Dendritic cell treated with granulocyte-macrophage colony-stimulating factor and Interleukin-4, amounts not matched to agents 40 ng/mL and 50 ng/mL, for 4 days (primary cell): ENCODE measurements around the gene LAMC3.
A peak's percentile ranks its signal among the peaks of the same experiment; 100 is the strongest.
"Not testable (repeated sequence)": the region's sequence is repeated elsewhere in the genome, so short reads cannot be mapped to it uniquely, and the experiment has no call there.

Experiments
- H3K27ac Mint-ChIP-seq: one replicate; pipeline ENCODE4 v1.8.0; 2022; ENCODE audit warnings: mild to moderate bottlenecking, mixed read lengths
- H3K27me3 Mint-ChIP-seq: one replicate; pipeline ENCODE4 v1.8.0; 2022; ENCODE audit warnings: mild to moderate bottlenecking, mixed read lengths
- H3K36me3 Mint-ChIP-seq: one replicate; pipeline ENCODE4 v1.8.0; 2022; ENCODE audit warnings: low read depth, mixed read lengths
- H3K4me1 Mint-ChIP-seq: one replicate; pipeline ENCODE4 v1.8.0; 2022; ENCODE audit warnings: low read depth, mixed read lengths
- H3K4me3 Mint-ChIP-seq: one replicate; pipeline ENCODE4 v1.8.0; 2022; ENCODE audit warnings: mild to moderate bottlenecking, moderate library complexity, mixed read lengths
- H3K9me3 Mint-ChIP-seq: one replicate; pipeline ENCODE4 v1.8.0; 2022; ENCODE audit warnings: mixed read lengths
- intact Hi-C: fragments of 100-400 bp; cut with micrococcal nuclease; formaldehyde crosslinking; loops from one replicate; pipeline ENCODE4 v1.15.0; 2022

Gene LAMC3

GRCh38 chr9:131095666-131096268, 86.8 kb downstream of the LAMC3 start:
- H3K9me3 Mint-ChIP-seq, result no peaks in the 10 kb centered on the region
- peaks cover 44% of the 10 kb centered on the region for H3K27me3 Mint-ChIP-seq
- peaks cover 4% of the 10 kb centered on the region for H3K4me1 Mint-ChIP-seq
- intact Hi-C loops, result no loop called here
- H3K36me3 Mint-ChIP-seq, result no peaks in the 10 kb centered on the region
- H3K27ac Mint-ChIP-seq, result no peak overlapping the region
- H3K4me3 Mint-ChIP-seq, result peak overlapping the region; percentile 36

DNA sequence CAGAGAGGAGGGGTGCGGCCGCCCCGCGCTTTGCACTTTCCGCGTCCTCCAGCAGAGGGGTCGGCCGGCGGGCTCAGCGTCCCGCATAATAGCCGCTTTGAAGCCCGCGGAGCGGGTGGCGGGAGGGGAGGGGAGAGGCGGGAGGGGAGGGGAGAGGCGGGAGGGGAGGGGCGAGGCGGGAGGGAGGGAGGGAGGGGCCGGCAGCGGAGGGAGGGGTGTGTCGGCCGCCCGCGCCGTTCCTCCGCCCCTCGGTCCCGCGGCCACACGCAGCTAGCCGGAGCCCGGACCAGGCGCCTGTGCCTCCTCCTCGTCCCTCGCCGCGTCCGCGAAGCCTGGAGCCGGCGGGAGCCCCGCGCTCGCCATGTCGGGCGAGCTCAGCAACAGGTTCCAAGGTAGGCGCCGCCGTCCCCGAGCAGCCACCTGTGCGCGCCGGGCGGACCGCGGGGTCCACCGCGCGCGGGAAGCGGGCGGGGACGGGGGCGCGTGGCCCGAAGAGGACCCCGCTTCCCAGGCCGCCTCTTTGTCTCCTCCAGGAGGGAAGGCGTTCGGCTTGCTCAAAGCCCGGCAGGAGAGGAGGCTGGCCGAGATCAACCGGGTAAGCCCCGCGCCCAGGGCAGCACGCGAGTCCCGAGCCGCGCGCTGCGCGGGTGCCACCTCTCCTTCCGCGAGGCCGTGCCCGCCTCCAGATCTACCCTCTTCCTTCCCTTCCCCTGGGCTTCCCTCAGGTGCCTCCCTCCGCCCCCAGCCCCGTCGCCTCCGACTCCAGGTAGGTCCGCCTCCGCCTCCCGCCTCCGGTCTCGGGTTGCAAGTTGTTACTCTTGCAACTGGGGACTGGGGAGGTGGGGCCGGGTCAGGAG, 87.5 kb downstream of the LAMC3 start, which contains the start of gene AIF1L:
Gene AIF1L (plus strand): TSS at position 263 of the 857 bp plus-strand sequence. CDS start 99 bp downstream, at position 362.
- Mint-ChIP-seq H3K27ac (no peak within 1 kb of the TSS), H3K36me3 (no peaks in the 10 kb centered on the region), H3K27me3 (peaks cover 44% of the 10 kb centered on the region), H3K4me1 (peaks cover 4% of the 10 kb centered on the region), H3K9me3 (no peaks in the 10 kb centered on the region), H3K4me3 (peak within 1 kb of the TSS; percentile 36)
- intact Hi-C loops, result no loop called here

DNA sequence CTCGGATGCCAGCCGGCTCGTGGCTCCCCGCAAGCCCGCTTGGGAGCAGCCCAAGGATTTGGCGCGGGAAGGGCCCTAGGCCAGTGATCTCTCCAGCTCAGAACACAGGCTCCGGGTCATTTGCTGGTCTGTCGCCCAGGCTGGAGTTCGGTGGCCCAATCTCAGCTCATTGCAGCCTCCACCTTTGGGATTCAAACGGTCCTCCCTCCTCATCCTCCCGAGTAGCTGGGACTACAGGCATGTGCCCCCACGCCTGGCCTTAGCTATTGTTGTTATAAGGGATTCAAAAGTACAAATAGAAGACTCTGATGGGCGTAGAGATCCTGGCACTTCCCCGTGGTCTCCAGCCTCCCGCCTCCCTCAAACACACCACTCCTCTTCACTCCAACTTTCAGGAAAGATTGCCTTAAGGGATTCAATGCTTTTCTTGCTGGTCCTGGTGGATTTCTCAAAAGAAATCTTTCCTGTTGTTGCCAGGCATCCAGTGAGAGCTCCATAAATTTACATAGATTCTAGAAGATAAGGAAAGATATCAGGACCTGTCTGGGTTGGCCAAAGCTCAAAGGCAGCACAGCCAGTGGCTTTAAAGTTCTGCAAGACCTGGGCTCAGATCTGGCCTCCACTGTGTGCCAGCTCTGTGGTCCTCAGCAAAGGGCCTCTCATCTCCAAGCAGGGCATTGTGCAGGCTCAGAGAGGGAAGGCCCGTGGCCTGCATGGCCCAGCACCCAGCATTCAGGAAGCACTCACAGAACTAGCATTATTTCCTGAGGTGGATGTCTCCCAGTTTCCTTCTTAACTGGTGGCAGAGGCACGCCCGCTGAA, 88.4 kb downstream of the LAMC3 start:
- no peak overlapping the region for H3K4me3 Mint-ChIP-seq
- no peak overlapping the region for H3K27ac Mint-ChIP-seq
- H3K27me3 Mint-ChIP-seq, result peaks cover 44% of the 10 kb centered on the region
- no peaks in the 10 kb centered on the region for H3K36me3 Mint-ChIP-seq
- peaks cover 4% of the 10 kb centered on the region for H3K4me1 Mint-ChIP-seq
- no peaks in the 10 kb centered on the region for H3K9me3 Mint-ChIP-seq
- intact Hi-C loops, result no loop called here

DNA sequence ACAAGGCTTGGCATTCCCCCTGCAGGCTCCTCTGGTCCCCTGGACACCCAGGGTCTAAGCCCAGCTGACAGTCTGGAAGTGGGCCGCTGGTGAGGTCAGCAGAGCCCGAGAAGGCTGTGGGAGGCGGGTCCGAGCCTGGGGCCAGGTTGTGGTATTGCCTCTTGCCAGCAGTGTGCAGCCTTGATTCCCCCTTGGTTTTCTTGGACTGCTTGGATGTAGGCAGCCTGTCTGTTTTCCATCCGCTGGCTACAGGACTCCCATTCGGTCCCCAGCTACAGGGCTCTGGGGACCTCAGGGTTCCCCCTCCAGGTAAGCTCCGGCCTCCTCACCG, 88.9 kb downstream of the LAMC3 start:
- Mint-ChIP-seq H3K36me3 (no peaks in the 10 kb centered on the region), H3K27ac (no peak overlapping the region), H3K4me1 (peaks cover 4% of the 10 kb centered on the region), H3K27me3 (peaks cover 44% of the 10 kb centered on the region), H3K4me3 (no peak overlapping the region), H3K9me3 (no peaks in the 10 kb centered on the region)
- intact Hi-C loops, result no loop called here

GRCh38 chr9:131098391-131099101, 89.6 kb downstream of the LAMC3 start:
- H3K27me3 Mint-ChIP-seq, result peaks cover 44% of the 10 kb centered on the region
- no peaks in the 10 kb centered on the region for H3K9me3 Mint-ChIP-seq
- H3K36me3 Mint-ChIP-seq, result no peaks in the 10 kb centered on the region
- H3K27ac Mint-ChIP-seq, result no peak overlapping the region
- H3K4me1 Mint-ChIP-seq, result peaks cover 4% of the 10 kb centered on the region
- intact Hi-C loops, result no loop called here
- no peak overlapping the region for H3K4me3 Mint-ChIP-seq

DNA sequence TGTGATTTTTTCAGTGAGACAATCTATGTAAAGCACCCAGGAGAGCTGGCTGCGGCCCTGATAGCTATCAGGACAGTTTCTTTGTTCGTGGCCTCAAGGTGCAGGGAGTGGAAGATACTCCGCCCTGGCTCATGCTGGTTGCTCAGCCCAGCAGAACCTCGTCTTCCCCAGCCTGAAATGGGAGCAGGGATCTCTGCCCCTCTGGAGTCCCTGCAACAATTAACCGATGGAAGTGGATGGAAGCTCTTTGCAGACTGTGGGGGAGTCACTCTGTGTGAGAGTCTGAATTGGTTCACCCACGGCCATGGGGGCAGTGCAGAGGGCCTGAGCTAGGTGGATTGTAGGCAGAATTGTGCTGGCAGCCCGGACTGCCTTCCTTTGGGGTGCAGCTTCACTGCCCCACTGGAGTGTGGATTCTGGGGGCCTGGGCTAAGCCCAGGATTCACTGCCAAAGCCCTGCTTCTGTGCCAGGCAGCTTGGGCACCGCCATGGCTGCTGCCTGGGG, 90.2 kb downstream of the LAMC3 start:
- Mint-ChIP-seq H3K4me1 (peaks cover 4% of the 10 kb centered on the region), H3K4me3 (no peak overlapping the region), H3K36me3 (no peaks in the 10 kb centered on the region), H3K9me3 (no peaks in the 10 kb centered on the region), H3K27ac (no peak overlapping the region), H3K27me3 (peaks cover 39% of the 10 kb centered on the region)
- intact Hi-C loops, result no loop called here

- H3K9me3 Mint-ChIP-seq, H3K4me3 Mint-ChIP-seq, intact Hi-C loops, H3K36me3 Mint-ChIP-seq, H3K27ac Mint-ChIP-seq, H3K4me1 Mint-ChIP-seq: not testable (repeated sequence)
- peaks cover 32% of the 10 kb centered on the region for H3K27me3 Mint-ChIP-seq
These were observed 90.9 kb downstream of the LAMC3 start for GRCh38 chr9:131099845-131100244.

- no peaks in the 10 kb centered on the region for H3K36me3 Mint-ChIP-seq
- H3K4me1 Mint-ChIP-seq, result peaks cover 4% of the 10 kb centered on the region
- H3K9me3 Mint-ChIP-seq, result no peaks in the 10 kb centered on the region
- H3K27ac Mint-ChIP-seq, result no peak overlapping the region
- H3K27me3 Mint-ChIP-seq, result peaks cover 26% of the 10 kb centered on the region
- intact Hi-C loops, result no loop called here
- no peak overlapping the region for H3K4me3 Mint-ChIP-seq
These were observed 91.5 kb downstream of the LAMC3 start for GRCh38 chr9:131100445-131100844.

- H3K27me3 Mint-ChIP-seq, result peaks cover 19% of the 10 kb centered on the region
These were observed 92.4 kb downstream of the LAMC3 start for GRCh38 chr9:131101207-131101964.

GRCh38 chr9:131103024-131103423, 94.0 kb downstream of the LAMC3 start:
- no peaks in the 10 kb centered on the region for H3K4me1 Mint-ChIP-seq
- H3K4me3 Mint-ChIP-seq, result no peak overlapping the region
- no peak overlapping the region for H3K27ac Mint-ChIP-seq
- intact Hi-C loops, result no loop called here
- no peaks in the 10 kb centered on the region for H3K9me3 Mint-ChIP-seq
- H3K27me3 Mint-ChIP-seq, result peaks cover 5% of the 10 kb centered on the region
- H3K36me3 Mint-ChIP-seq, result no peaks in the 10 kb centered on the region

More at GRCh38 chr9:131101207-131101964, 92.4 kb downstream of the LAMC3 start:
- no peak overlapping the region for H3K27ac Mint-ChIP-seq
- H3K4me1 Mint-ChIP-seq, result no peaks in the 10 kb centered on the region
- H3K36me3 Mint-ChIP-seq, result no peaks in the 10 kb centered on the region
- H3K4me3 Mint-ChIP-seq, result no peak overlapping the region
- no peaks in the 10 kb centered on the region for H3K9me3 Mint-ChIP-seq
- intact Hi-C loops, result no loop called here

- Mint-ChIP-seq H3K4me3 (no peak overlapping the region), H3K4me1 (no peaks in the 10 kb centered on the region), H3K36me3 (no peaks in the 10 kb centered on the region), H3K27me3 (peaks cover 2% of the 10 kb centered on the region), H3K27ac (no peak overlapping the region), H3K9me3 (no peaks in the 10 kb centered on the region)
- intact Hi-C loops, result no loop called here
These were observed 94.6 kb downstream of the LAMC3 start for GRCh38 chr9:131103535-131103934.

DNA sequence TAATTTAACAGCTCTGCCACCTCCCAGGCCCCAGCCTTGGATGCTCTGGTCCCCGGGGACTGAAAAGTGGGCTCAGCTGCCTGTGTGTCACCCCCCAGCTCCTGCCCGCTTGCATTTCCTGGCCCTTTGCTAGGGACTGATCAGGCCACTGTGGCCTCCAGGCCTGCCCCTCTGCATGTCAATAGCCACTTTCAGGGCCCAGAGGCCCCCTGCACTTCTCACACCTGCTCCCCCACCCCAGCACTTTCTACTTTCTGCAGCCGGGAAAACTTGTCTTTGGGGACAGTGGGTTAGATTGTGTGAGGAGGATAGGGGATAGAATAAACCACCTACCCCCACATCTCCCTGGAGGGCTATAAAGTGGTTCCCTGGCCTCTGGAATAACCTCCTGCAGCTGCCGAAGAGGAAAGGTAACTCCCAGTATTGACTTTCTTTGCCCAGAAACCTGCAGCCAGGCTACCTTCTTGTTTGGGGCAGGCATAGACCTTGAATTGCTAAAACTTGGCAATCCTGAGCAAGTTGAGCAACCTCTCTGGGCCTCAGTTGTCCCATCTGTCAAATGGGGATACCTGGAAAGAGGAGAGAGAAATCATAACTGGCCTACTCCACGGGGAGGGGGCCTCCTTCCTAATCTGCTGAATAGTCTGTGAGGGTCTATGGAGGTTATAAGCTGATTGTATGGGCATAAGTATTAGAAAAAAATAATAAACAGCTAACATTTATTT, 95.2 kb downstream of the LAMC3 start:
- intact Hi-C loops, result no loop called here
- Mint-ChIP-seq H3K4me3 (no peak overlapping the region), H3K27me3 (no peaks in the 10 kb centered on the region)

More for the DNA sequence above, 95.2 kb downstream of the LAMC3 start:
- no peaks in the 10 kb centered on the region for H3K9me3 Mint-ChIP-seq
- H3K4me1 Mint-ChIP-seq, result no peaks in the 10 kb centered on the region
- no peak overlapping the region for H3K27ac Mint-ChIP-seq
- H3K36me3 Mint-ChIP-seq, result no peaks in the 10 kb centered on the region
